ENCODE measurements around the gene ZNF614.

DNA sequence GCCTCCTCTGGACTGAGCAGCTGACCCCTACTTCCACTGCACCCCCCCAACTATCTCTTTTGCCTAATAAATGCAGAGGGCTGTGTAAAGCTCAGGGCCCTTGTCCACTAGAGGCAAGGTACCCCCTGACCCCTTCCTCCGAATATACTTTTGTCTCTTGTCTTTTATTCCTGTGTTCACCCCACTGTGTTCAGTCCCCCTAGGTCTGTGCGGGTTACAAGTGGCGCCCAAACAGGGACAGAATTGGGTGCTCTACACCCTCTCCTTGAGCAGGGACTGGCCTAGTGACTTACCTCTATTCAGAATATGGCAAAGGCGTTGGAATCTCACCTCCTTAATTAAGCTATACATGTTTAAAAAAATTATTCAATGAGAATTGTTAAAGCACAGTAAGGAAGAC lies 56.6 kb downstream of the ZNF614 start:
- TF ChIP-seq, protein P1, sequence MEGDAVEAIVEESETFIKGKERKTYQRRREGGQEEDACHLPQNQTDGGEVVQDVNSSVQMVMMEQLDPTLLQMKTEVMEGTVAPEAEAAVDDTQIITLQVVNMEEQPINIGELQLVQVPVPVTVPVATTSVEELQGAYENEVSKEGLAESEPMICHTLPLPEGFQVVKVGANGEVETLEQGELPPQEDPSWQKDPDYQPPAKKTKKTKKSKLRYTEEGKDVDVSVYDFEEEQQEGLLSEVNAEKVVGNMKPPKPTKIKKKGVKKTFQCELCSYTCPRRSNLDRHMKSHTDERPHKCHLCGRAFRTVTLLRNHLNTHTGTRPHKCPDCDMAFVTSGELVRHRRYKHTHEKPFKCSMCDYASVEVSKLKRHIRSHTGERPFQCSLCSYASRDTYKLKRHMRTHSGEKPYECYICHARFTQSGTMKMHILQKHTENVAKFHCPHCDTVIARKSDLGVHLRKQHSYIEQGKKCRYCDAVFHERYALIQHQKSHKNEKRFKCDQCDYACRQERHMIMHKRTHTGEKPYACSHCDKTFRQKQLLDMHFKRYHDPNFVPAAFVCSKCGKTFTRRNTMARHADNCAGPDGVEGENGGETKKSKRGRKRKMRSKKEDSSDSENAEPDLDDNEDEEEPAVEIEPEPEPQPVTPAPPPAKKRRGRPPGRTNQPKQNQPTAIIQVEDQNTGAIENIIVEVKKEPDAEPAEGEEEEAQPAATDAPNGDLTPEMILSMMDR (IDR thresholded peaks at IDR 0.05): no peak
- no peak for TF ChIP-seq POLR2A (IDR thresholded peaks at IDR 0.05)
